Measurements from ENCODE around the gene KCNK17.
"Not testable (repeated sequence)": the region's sequence is repeated elsewhere in the genome, so short reads cannot be mapped to it uniquely, and the experiment has no call there.

Gene KCNK17

GRCh38 chr6:39294133-39294532, 20.1 kb downstream of the KCNK17 start:
- no peaks in the 10 kb centered on the region for H3K36me3 ChIP-seq (ENCODE audit: control insufficient read depth, insufficient read depth, low read length)
- no peaks in the 10 kb centered on the region; the same call in none of the 2 replicates for H3K27me3 ChIP-seq (replicated peaks; ENCODE audit: control insufficient read depth, insufficient read depth, low read length)
- no peak for DNase-seq (ENCODE audit: extremely low read depth, insufficient read length)
- TF ChIP-seq CTCF (IDR thresholded peaks at IDR 0.05; ENCODE audit: insufficient read depth, low read length, poor library complexity, severe bottlenecking), result no peak
- H3K4me3 ChIP-seq (replicated peaks; ENCODE audit: low read depth, low read length), result no peak overlapping the region

GRCh38 chr6:39292637-39293036, 21.6 kb downstream of the KCNK17 start:
- TF ChIP-seq CTCF (IDR thresholded peaks at IDR 0.05; ENCODE audit: insufficient read depth, low read length, poor library complexity, severe bottlenecking), result no peak
- no peaks in the 10 kb centered on the region; the same call in 1 of the 2 replicates for H3K27me3 ChIP-seq (replicated peaks; ENCODE audit: control insufficient read depth, insufficient read depth, low read length)
- no peak overlapping the region for H3K4me3 ChIP-seq (replicated peaks; ENCODE audit: low read depth, low read length)
- H3K36me3 ChIP-seq (ENCODE audit: control insufficient read depth, insufficient read depth, low read length), result no peaks in the 10 kb centered on the region
- DNase-seq (ENCODE audit: extremely low read depth, insufficient read length), result no peak

- Histone ChIP-seq H3K27me3 (replicated peaks; ENCODE audit: control insufficient read depth, insufficient read depth, low read length) (no peaks in the 10 kb centered on the region; the same call in 1 of the 2 replicates), H3K4me3 (replicated peaks; ENCODE audit: low read depth, low read length) (no peak overlapping the region), H3K36me3 (ENCODE audit: control insufficient read depth, insufficient read depth, low read length) (no peaks in the 10 kb centered on the region)
- no peak for TF ChIP-seq CTCF (IDR thresholded peaks at IDR 0.05; ENCODE audit: insufficient read depth, low read length, poor library complexity, severe bottlenecking)
- DNase-seq (ENCODE audit: extremely low read depth, insufficient read length), result no peak
Observed at GRCh38 chr6:39289490-39289889, 24.7 kb downstream of the KCNK17 start.

- TF ChIP-seq CTCF (IDR thresholded peaks at IDR 0.05; ENCODE audit: insufficient read depth, low read length, poor library complexity, severe bottlenecking), result no peak
- no peak for DNase-seq (ENCODE audit: extremely low read depth, insufficient read length)
- no peaks in the 10 kb centered on the region for H3K36me3 ChIP-seq (ENCODE audit: control insufficient read depth, insufficient read depth, low read length)
- H3K27me3 ChIP-seq (replicated peaks; ENCODE audit: control insufficient read depth, insufficient read depth, low read length), result no peaks in the 10 kb centered on the region; the same call in 1 of the 2 replicates
- H3K4me3 ChIP-seq (replicated peaks; ENCODE audit: low read depth, low read length), result no peak overlapping the region
Observed at GRCh38 chr6:39287601-39288000, 26.6 kb downstream of the KCNK17 start.

- not testable (repeated sequence) for DNase-seq (ENCODE audit: extremely low read depth, insufficient read length); H3K27me3 ChIP-seq (replicated peaks; ENCODE audit: control insufficient read depth, insufficient read depth, low read length); H3K4me3 ChIP-seq (replicated peaks; ENCODE audit: low read depth, low read length); H3K36me3 ChIP-seq (ENCODE audit: control insufficient read depth, insufficient read depth, low read length)
Observed at GRCh38 chr6:39286596-39286995, 27.6 kb downstream of the KCNK17 start.

GRCh38 chr6:39282774-39283173, 31.4 kb downstream of the KCNK17 start:
- no peaks in the 10 kb centered on the region for H3K36me3 ChIP-seq (ENCODE audit: control insufficient read depth, insufficient read depth, low read length)
- H3K4me3 ChIP-seq (replicated peaks; ENCODE audit: low read depth, low read length), result no peak overlapping the region
- TF ChIP-seq CTCF (IDR thresholded peaks at IDR 0.05; ENCODE audit: insufficient read depth, low read length, poor library complexity, severe bottlenecking), result no peak
- no peak for DNase-seq (ENCODE audit: extremely low read depth, insufficient read length)
- H3K27me3 ChIP-seq (replicated peaks; ENCODE audit: control insufficient read depth, insufficient read depth, low read length), result no peaks in the 10 kb centered on the region; the same call in 1 of the 2 replicates
